SU-DHL-6 (cell line): ENCODE data around the gene ISOC1.

Experiments
- EZH2phosphoT487 ChIP-seq: fragments of 200-600 bp; sonication (generic), shearing (Covaris generic); conservative IDR thresholded peaks from 2 replicates; pipeline ENCODE4 v1.6.1; 2018; ENCODE audit warnings: mild to moderate bottlenecking, antibody characterized with exemption, low read length, moderate library complexity, mixed read lengths
- TF ChIP-seq, protein P1 (sequence below): fragments of 200-600 bp; sonication (generic); IDR thresholded peaks from one replicate; pipeline ENCODE4 v1.5.1; 2017; ENCODE audit warnings: antibody characterized with exemption, mild to moderate bottlenecking, low read length, moderate library complexity; ENCODE audit not compliant: insufficient read depth, poor library complexity, severe bottlenecking

- TF ChIP-seq, protein P1, sequence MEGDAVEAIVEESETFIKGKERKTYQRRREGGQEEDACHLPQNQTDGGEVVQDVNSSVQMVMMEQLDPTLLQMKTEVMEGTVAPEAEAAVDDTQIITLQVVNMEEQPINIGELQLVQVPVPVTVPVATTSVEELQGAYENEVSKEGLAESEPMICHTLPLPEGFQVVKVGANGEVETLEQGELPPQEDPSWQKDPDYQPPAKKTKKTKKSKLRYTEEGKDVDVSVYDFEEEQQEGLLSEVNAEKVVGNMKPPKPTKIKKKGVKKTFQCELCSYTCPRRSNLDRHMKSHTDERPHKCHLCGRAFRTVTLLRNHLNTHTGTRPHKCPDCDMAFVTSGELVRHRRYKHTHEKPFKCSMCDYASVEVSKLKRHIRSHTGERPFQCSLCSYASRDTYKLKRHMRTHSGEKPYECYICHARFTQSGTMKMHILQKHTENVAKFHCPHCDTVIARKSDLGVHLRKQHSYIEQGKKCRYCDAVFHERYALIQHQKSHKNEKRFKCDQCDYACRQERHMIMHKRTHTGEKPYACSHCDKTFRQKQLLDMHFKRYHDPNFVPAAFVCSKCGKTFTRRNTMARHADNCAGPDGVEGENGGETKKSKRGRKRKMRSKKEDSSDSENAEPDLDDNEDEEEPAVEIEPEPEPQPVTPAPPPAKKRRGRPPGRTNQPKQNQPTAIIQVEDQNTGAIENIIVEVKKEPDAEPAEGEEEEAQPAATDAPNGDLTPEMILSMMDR, result no peak
- no peak for TF ChIP-seq EZH2phosphoT487
Measured at GRCh38 chr5:129051283-129051682, 43.3 kb upstream of the ISOC1 start.
